Measurements from ENCODE around the gene MBNL2.

The MBNL2 gene

DNA sequence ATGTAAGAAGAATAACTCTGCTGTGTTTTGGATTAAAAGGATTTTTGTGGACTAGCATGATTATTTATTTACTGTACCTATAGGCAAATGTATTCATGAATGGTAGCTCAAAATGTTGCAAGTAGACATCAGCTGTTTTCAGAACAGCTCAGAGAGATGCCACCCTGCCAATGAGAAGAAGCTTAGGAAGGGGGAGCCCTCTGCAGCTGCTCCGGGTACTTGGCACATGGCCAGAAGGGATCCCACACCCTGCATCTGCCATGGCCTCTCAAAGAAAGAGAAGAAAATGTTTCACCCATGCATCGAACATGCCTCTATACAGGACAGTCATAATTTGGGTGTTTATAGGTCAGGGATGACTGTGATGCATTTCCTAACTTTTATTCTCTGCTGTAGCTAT lies 30.5 kb upstream of the MBNL2 start:
- Histone ChIP-seq H3K36me3 (ENCODE audit: control insufficient read depth, insufficient read depth, low read length) (no peaks in the 10 kb centered on the region), H3K4me1 (ENCODE audit: control insufficient read depth, insufficient read depth, low read length) (no peaks in the 10 kb centered on the region), H3K4me3 (ENCODE audit: low read length) (no peak overlapping the region), H3K27ac (ENCODE audit: low read length) (no peak overlapping the region), H3K9me3 (ENCODE audit: control insufficient read depth, insufficient read depth, low read length) (no peaks in the 10 kb centered on the region), H3K27me3 (ENCODE audit: control insufficient read depth, insufficient read depth, low read length) (no peaks in the 10 kb centered on the region)
- DNase-seq (ENCODE audit: low read depth, low spot score), result no peak
- WGBS (ENCODE audit: insufficient coverage, insufficient read length), result no CpG with 5 or more reads among the region's 2 CpGs

DNA sequence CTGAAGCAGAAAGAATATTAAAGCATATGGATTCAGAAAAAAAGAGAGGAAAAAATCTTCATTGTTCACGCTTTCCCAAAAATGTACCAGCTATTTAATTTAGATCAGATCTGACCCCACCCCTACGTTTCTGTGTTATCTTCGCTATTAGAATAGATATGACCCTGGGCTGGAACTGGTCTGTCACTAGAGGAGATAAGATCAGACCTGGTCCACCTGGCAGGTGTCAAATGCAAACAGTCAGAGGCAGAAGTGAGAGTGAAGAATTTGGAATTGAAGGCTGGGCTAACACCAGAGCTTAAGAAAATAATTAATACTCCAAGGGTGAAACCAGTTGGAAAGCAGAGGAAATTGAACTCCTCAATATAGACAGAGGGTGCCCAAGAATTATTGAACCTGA lies 30.0 kb upstream of the MBNL2 start:
- Histone ChIP-seq H3K4me1 (ENCODE audit: control insufficient read depth, insufficient read depth, low read length) (no peaks in the 10 kb centered on the region), H3K4me3 (ENCODE audit: low read length) (no peak overlapping the region), H3K9me3 (ENCODE audit: control insufficient read depth, insufficient read depth, low read length) (no peaks in the 10 kb centered on the region), H3K27ac (ENCODE audit: low read length) (no peak overlapping the region), H3K27me3 (ENCODE audit: control insufficient read depth, insufficient read depth, low read length) (no peaks in the 10 kb centered on the region), H3K36me3 (ENCODE audit: control insufficient read depth, insufficient read depth, low read length) (no peaks in the 10 kb centered on the region)
- no CpG with 5 or more reads among the region's 3 CpGs for WGBS (ENCODE audit: insufficient coverage, insufficient read length)
- no peak for DNase-seq (ENCODE audit: low read depth, low spot score)

- Histone ChIP-seq H3K4me1 (ENCODE audit: control insufficient read depth, insufficient read depth, low read length) (no peaks in the 10 kb centered on the region), H3K36me3 (ENCODE audit: control insufficient read depth, insufficient read depth, low read length) (no peaks in the 10 kb centered on the region), H3K4me3 (ENCODE audit: low read length) (no peak overlapping the region), H3K27ac (ENCODE audit: low read length) (no peak overlapping the region), H3K27me3 (ENCODE audit: control insufficient read depth, insufficient read depth, low read length) (no peaks in the 10 kb centered on the region), H3K9me3 (ENCODE audit: control insufficient read depth, insufficient read depth, low read length) (no peaks in the 10 kb centered on the region)
- no CpG with 5 or more reads among the region's 5 CpGs for WGBS (ENCODE audit: insufficient coverage, insufficient read length)
- no peak for DNase-seq (ENCODE audit: low read depth, low spot score)
Observed at GRCh38 chr13:97193577-97193976, 28.6 kb upstream of the MBNL2 start.

GRCh38 chr13:97194479-97194878 lies 27.7 kb upstream of the MBNL2 start:
- H3K27me3 ChIP-seq (ENCODE audit: control insufficient read depth, insufficient read depth, low read length), result no peaks in the 10 kb centered on the region
- H3K36me3 ChIP-seq (ENCODE audit: control insufficient read depth, insufficient read depth, low read length), result no peaks in the 10 kb centered on the region
- WGBS (ENCODE audit: insufficient coverage, insufficient read length), result no CpG with 5 or more reads among the region's 6 CpGs
- H3K27ac ChIP-seq (ENCODE audit: low read length), result no peak overlapping the region
- no peak for DNase-seq (ENCODE audit: low read depth, low spot score)
- no peaks in the 10 kb centered on the region for H3K4me1 ChIP-seq (ENCODE audit: control insufficient read depth, insufficient read depth, low read length)
- H3K4me3 ChIP-seq (ENCODE audit: low read length), result no peak overlapping the region
- no peaks in the 10 kb centered on the region for H3K9me3 ChIP-seq (ENCODE audit: control insufficient read depth, insufficient read depth, low read length)

GRCh38 chr13:97196340-97196739 lies 25.8 kb upstream of the MBNL2 start:
- no CpG with 5 or more reads among the region's 4 CpGs for WGBS (ENCODE audit: insufficient coverage, insufficient read length)
- Histone ChIP-seq H3K36me3 (ENCODE audit: control insufficient read depth, insufficient read depth, low read length) (no peaks in the 10 kb centered on the region), H3K27me3 (ENCODE audit: control insufficient read depth, insufficient read depth, low read length) (no peaks in the 10 kb centered on the region), H3K9me3 (ENCODE audit: control insufficient read depth, insufficient read depth, low read length) (no peaks in the 10 kb centered on the region), H3K27ac (ENCODE audit: low read length) (no peak overlapping the region), H3K4me3 (ENCODE audit: low read length) (no peak overlapping the region), H3K4me1 (ENCODE audit: control insufficient read depth, insufficient read depth, low read length) (no peaks in the 10 kb centered on the region)
- DNase-seq (ENCODE audit: low read depth, low spot score), result no peak

DNA sequence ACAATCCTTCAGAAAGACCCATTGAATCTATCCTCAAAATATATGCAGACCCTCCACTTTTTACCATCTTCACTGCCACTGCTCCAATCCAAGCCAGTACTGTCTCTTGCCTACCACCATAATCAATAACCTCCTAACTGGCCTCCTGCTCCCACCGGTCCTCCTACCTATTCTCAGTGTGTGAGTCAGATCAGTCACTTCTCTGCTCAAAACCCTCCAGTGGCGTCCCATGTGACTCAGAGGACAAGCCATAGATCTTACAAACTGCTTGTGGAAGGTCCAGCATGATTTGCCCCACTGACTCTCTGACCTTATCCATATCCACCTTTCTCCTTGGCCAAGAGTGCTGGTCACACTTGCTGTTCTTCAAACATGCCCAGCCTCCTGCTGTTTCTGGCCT lies 23.4 kb upstream of the MBNL2 start:
- no peak for DNase-seq (ENCODE audit: low read depth, low spot score)
- Histone ChIP-seq H3K27ac (ENCODE audit: low read length) (no peak overlapping the region), H3K4me3 (ENCODE audit: low read length) (no peak overlapping the region), H3K27me3 (ENCODE audit: control insufficient read depth, insufficient read depth, low read length) (no peaks in the 10 kb centered on the region), H3K36me3 (ENCODE audit: control insufficient read depth, insufficient read depth, low read length) (no peaks in the 10 kb centered on the region), H3K4me1 (ENCODE audit: control insufficient read depth, insufficient read depth, low read length) (no peaks in the 10 kb centered on the region), H3K9me3 (ENCODE audit: control insufficient read depth, insufficient read depth, low read length) (no peaks in the 10 kb centered on the region)
- WGBS (ENCODE audit: insufficient coverage, insufficient read length), result no CpG with 5 or more reads among the region's 2 CpGs

DNA sequence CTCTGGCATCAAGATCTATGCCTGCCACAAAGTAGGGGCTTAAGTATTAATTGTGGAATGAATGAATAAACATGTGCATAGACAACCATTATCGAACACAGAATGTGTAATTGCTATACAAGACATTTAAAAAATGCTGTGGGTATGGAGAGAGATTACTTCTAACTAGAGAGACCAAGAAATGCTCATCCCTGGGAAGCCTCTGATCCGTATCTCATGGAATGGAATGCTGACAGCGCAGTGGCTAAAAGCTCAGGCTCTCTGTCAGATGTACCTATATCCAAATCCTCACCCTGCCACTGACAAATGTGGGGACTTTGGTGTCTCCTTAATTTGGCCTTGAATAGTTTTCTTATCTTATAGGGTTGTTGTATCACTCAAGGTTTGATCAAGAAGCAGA lies 22.7 kb upstream of the MBNL2 start:
- Histone ChIP-seq H3K36me3 (ENCODE audit: control insufficient read depth, insufficient read depth, low read length) (no peaks in the 10 kb centered on the region), H3K4me3 (ENCODE audit: low read length) (no peak overlapping the region), H3K27ac (ENCODE audit: low read length) (no peak overlapping the region), H3K27me3 (ENCODE audit: control insufficient read depth, insufficient read depth, low read length) (no peaks in the 10 kb centered on the region), H3K4me1 (ENCODE audit: control insufficient read depth, insufficient read depth, low read length) (no peaks in the 10 kb centered on the region), H3K9me3 (ENCODE audit: control insufficient read depth, insufficient read depth, low read length) (no peaks in the 10 kb centered on the region)
- DNase-seq (ENCODE audit: low read depth, low spot score), result no peak
- no CpG with 5 or more reads among the region's 3 CpGs for WGBS (ENCODE audit: insufficient coverage, insufficient read length)

DNA sequence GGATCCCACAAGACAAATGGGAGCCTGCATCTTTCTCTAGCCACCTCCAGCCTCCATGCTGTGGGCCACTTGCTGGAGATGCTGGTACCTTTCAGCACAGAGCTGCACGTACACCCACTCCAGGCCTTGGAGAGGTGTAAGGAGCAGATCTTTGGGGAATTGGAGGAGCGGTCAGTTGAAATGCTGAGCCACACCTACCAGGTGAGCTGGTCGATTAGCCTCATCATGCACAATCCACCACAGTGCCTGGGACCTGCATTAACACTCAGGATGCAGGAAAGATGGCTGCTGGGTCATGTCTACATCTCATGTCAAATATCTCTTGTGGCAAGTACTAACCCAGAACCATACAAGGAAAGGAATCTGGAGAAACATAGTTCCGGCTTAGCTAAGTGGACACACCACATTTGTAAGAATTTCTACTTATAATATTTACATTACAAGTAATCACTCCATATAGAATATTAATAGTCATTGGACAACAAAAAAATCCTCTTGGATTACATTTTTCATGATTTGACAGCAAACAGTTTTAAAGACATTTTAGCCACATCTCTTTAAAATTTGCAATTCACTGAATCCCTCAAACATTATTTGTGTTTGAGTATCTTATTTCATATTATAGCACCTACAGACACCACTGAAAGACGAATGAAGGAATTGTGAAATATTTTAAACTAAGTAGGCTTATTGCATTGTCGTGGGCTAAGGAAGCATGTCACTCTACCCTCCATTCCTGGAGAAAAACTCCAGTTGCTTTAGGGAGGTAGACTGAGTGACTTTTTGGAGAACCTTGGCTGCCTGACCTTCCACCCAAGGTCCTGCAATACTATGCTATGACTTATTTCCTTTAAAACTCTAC lies 21.8 kb upstream of the MBNL2 start:
- Histone ChIP-seq H3K27ac (ENCODE audit: low read length) (no peak overlapping the region), H3K4me1 (ENCODE audit: control insufficient read depth, insufficient read depth, low read length) (no peaks in the 10 kb centered on the region), H3K36me3 (ENCODE audit: control insufficient read depth, insufficient read depth, low read length) (no peaks in the 10 kb centered on the region), H3K4me3 (ENCODE audit: low read length) (no peak overlapping the region), H3K27me3 (ENCODE audit: control insufficient read depth, insufficient read depth, low read length) (no peaks in the 10 kb centered on the region), H3K9me3 (ENCODE audit: control insufficient read depth, insufficient read depth, low read length) (no peaks in the 10 kb centered on the region)
- DNase-seq (ENCODE audit: low read depth, low spot score), result no peak
- WGBS (ENCODE audit: insufficient coverage, insufficient read length), result no CpG with 5 or more reads among the region's 6 CpGs

- no peaks in the 10 kb centered on the region for H3K9me3 ChIP-seq (ENCODE audit: control insufficient read depth, insufficient read depth, low read length)
- no peaks in the 10 kb centered on the region for H3K27me3 ChIP-seq (ENCODE audit: control insufficient read depth, insufficient read depth, low read length)
- no peak overlapping the region for H3K27ac ChIP-seq (ENCODE audit: low read length)
- H3K36me3 ChIP-seq (ENCODE audit: control insufficient read depth, insufficient read depth, low read length), result no peaks in the 10 kb centered on the region
- no peaks in the 10 kb centered on the region for H3K4me1 ChIP-seq (ENCODE audit: control insufficient read depth, insufficient read depth, low read length)
- DNase-seq (ENCODE audit: low read depth, low spot score), result no peak
- H3K4me3 ChIP-seq (ENCODE audit: low read length), result no peak overlapping the region
- WGBS (ENCODE audit: insufficient coverage, insufficient read length), result no CpG with 5 or more reads among the region's 4 CpGs
Observed at GRCh38 chr13:97202761-97203160, 19.4 kb upstream of the MBNL2 start.

DNA sequence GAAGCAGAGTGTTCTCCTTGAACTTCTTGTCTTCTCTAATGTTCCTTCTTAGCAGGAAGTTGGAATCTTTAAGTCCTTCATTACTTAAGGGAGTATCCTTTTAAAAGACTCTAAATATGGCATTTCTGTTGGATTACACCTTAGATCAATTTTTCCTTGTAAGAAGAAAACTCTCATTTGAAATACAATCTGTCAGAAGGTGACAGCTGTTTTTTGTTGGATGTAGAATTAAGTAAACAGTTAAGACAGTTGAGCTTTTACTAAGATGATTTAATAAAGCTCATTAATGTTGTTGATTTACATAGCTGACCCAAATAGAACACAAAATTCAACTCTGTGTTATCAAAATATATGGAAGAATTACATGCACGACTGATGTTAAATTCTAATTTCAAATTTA lies 16.7 kb upstream of the MBNL2 start:
- Histone ChIP-seq H3K27ac (ENCODE audit: low read length) (no peak overlapping the region), H3K4me1 (ENCODE audit: control insufficient read depth, insufficient read depth, low read length) (no peaks in the 10 kb centered on the region), H3K27me3 (ENCODE audit: control insufficient read depth, insufficient read depth, low read length) (no peaks in the 10 kb centered on the region), H3K36me3 (ENCODE audit: control insufficient read depth, insufficient read depth, low read length) (no peaks in the 10 kb centered on the region), H3K4me3 (ENCODE audit: low read length) (no peak overlapping the region), H3K9me3 (ENCODE audit: control insufficient read depth, insufficient read depth, low read length) (no peaks in the 10 kb centered on the region)
- WGBS (ENCODE audit: insufficient coverage, insufficient read length), result no CpG with 5 or more reads among the region's 1 CpG
- DNase-seq (ENCODE audit: low read depth, low spot score), result no peak

- no peaks in the 10 kb centered on the region for H3K27me3 ChIP-seq (ENCODE audit: control insufficient read depth, insufficient read depth, low read length)
- no CpG with 5 or more reads among the region's 3 CpGs for WGBS (ENCODE audit: insufficient coverage, insufficient read length)
- H3K4me1 ChIP-seq (ENCODE audit: control insufficient read depth, insufficient read depth, low read length), result no peaks in the 10 kb centered on the region
- no peak overlapping the region for H3K4me3 ChIP-seq (ENCODE audit: low read length)
- no peaks in the 10 kb centered on the region for H3K36me3 ChIP-seq (ENCODE audit: control insufficient read depth, insufficient read depth, low read length)
- H3K9me3 ChIP-seq (ENCODE audit: control insufficient read depth, insufficient read depth, low read length), result no peaks in the 10 kb centered on the region
- no peak for DNase-seq (ENCODE audit: low read depth, low spot score)
- H3K27ac ChIP-seq (ENCODE audit: low read length), result no peak overlapping the region
Observed at GRCh38 chr13:97205982-97206381, 16.2 kb upstream of the MBNL2 start.

All from iPS DF 6.9 (cell line).